Astrocyte of the cerebellum (primary cell): ENCODE data around the gene HSD17B7.

Experiments used
- DNase-seq: peaks from one replicate; pipeline ENCODE4 v3.0.0-alpha.2; 2011; ENCODE audit warnings: low read depth
- H3K4me3 ChIP-seq: 2 replicates; pipeline ENCODE4 v1.5.1; 2011; ENCODE audit warnings: mild to moderate bottlenecking, low read depth, low read length, moderate library complexity
- in situ Hi-C: cut with HindIII; loops from 2 replicates; pipeline ENCODE4 v1.10.0; 2017; ENCODE audit warnings: low sequenced_read_pairs
- TF ChIP-seq, protein P1 (sequence below): IDR thresholded peaks from 2 replicates; pipeline ENCODE4 v1.5.1; 2012; ENCODE audit warnings: low read length, low read depth, moderate library complexity, mild to moderate bottlenecking; ENCODE audit errors: missing control alignments

The HSD17B7 gene

DNA sequence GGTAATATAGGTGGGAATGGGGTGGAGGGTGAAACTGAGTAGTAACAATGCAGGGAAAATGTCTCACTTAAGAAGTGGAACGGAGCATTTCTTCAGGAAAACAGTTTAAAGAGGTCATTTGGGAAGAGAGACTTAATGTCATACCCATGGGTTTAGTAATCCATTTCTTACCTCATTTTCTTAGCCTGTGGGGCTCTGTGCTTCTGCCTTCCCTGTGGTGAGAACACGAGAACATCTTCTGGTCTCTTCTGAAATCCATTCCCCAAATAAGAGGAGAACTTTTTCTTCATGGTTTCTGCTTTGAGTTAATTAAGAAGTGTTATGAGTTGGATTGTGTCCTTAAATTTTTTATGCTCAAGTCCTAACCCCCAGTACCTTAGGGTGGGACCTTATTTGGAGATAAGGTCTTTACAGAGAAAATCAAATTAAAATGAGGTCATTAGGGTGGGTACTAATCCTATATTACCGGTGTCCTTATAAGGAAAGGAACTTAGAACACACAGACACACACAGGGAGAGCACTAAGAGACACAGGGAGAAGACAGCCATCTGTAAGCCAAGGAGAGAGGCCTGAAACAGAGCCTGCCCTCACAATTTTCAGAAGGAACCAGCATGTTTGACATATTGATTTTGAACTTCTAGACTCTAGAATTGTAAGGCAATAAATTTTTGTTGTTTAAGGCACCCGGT lies 65.1 kb downstream of the HSD17B7 start:
- no peak overlapping the region for H3K4me3 ChIP-seq
- DNase-seq, result no peak
- TF ChIP-seq, protein P1, sequence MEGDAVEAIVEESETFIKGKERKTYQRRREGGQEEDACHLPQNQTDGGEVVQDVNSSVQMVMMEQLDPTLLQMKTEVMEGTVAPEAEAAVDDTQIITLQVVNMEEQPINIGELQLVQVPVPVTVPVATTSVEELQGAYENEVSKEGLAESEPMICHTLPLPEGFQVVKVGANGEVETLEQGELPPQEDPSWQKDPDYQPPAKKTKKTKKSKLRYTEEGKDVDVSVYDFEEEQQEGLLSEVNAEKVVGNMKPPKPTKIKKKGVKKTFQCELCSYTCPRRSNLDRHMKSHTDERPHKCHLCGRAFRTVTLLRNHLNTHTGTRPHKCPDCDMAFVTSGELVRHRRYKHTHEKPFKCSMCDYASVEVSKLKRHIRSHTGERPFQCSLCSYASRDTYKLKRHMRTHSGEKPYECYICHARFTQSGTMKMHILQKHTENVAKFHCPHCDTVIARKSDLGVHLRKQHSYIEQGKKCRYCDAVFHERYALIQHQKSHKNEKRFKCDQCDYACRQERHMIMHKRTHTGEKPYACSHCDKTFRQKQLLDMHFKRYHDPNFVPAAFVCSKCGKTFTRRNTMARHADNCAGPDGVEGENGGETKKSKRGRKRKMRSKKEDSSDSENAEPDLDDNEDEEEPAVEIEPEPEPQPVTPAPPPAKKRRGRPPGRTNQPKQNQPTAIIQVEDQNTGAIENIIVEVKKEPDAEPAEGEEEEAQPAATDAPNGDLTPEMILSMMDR, result no peak
- in situ Hi-C loops, result loop anchor here (25.0 kb wide), 1 partner anchor 457 kb away; the partner anchor contains the start of gene NUF2

DNA sequence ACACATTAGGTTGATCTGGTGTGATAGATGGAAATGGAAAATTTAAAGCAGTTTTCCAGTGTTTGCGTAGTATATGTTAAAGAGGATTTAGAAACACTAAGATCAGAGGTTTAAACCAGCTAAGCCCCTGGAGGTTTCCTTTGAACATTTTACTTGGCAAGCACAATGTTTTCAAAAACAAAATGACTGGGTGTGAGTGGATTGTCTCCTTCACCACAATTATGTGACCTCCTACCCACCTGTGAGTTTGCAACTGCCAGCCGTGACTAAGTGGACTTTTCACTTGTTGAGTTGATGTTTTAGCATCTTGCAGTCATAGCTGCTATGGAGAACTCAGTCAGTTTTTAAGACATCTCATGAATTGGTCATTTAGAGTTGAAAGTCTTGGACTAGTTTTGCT lies 65.8 kb downstream of the HSD17B7 start:
- no peak overlapping the region for H3K4me3 ChIP-seq
- in situ Hi-C loops, result loop anchor here (25.0 kb wide), 1 partner anchor 456 kb away; the partner anchor contains the start of gene NUF2
- TF ChIP-seq, protein P1, result no peak
- peak; percentile 96 for DNase-seq

DNA sequence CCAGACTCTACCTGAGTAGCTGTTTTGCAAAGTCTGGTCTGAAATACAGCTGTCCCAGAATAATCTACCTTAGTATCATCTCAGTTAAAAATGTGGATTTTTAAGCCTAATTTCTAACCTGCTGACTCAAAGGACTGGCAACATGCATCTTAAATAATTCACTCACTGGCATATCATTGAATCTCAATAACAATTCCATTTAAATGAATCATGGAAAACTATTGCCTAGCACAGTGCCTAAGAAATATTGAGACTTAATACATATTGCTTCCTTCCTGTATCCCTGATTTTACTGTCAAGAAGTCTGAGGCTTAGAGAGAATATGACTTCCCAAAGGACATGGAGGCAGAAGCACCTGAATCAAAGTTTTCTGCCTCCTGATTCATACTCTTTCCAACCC lies 67.3 kb downstream of the HSD17B7 start:
- no peak overlapping the region for H3K4me3 ChIP-seq
- TF ChIP-seq, protein P1, result no peak
- no peak for DNase-seq
- in situ Hi-C loops, result loop anchor here (25.0 kb wide), 1 partner anchor 454 kb away; the partner anchor contains the start of gene NUF2

DNA sequence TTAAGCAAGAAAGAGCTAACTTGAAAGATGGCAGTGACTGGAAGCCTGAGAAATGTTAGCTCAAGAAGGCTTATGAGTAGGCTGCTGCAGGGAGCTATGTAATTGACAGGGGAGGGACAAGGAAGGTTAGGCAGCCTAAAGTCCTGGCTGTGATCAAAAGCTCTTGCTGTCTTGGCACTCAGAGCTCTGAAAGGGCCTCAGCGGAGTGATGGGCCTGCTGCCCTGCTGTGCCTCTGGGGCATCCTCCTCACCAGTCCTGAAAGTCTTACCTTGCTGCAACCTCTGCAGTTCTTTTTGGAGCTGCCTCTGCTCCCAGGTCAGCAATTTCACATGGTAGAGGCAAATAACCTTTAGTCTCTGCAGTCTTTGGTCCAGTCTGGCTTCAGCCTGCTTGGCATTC lies 68.7 kb downstream of the HSD17B7 start:
- TF ChIP-seq, protein P1, result no peak
- no peak for DNase-seq
- in situ Hi-C loops, result loop anchor here (25.0 kb wide), 1 partner anchor 453 kb away; the partner anchor contains the start of gene NUF2
- H3K4me3 ChIP-seq, result no peak overlapping the region

DNA sequence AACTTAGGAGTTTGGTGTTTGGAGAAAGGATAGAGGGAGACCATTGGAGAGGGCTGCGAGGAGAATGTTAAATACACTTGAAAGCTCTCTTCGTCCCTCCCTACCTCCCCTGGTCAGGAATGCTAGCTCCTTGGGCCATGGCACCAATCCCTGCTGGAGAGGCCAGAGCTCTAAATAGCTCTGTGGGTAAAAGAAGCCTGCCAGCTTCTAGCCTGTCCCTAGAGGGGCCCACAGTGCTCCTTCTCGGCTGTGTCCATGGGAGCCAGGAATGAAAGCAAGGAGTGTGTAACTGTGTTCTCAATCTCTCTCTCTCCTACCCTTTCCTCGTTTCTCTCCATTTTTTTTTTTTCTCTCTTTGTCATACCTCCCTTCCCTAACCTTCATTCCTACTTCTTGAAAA lies 70.6 kb downstream of the HSD17B7 start, which contains the start of gene CCDC190:
TSS of gene CCDC190 (minus strand) at position 75 of the 400 bp plus-strand sequence. CDS start 1,529 bp downstream, outside the sequence.
- in situ Hi-C loops, result loop anchor here (5.0 to 25.0 kb wide), 2 partner anchors 211 to 451 kb away; partner anchors contain the start of gene NUF2
- H3K4me3 ChIP-seq, result no peak within 1 kb of the TSS
- TF ChIP-seq, protein P1, result no peak
- DNase-seq, result no peak

DNA sequence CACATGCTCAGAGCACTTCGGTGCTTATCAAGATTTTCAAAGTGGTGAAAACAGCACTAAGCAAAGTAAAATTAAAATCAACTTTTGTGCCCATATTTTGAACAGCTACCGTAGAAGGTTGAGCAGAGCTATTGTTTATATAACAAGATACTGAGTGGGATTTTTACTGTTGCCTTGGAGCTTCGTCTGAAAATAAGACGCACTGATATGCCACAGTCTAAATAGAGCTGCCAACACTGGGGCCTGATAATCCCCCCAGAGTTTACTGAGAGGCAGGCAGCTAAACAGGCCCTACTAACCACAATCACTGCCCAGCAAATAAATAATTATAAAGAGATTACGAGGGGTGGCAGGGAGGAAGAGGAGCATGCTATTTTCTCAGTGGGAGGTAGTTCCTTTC lies 71.1 kb downstream of the HSD17B7 start:
- TF ChIP-seq, protein P1, result no peak
- in situ Hi-C loops, result loop anchor here (5.0 to 25.0 kb wide), 2 partner anchors 211 to 451 kb away; partner anchors contain the start of gene NUF2
- H3K4me3 ChIP-seq, result no peak overlapping the region
- no peak for DNase-seq
